Measurements from ENCODE around the gene CCDC106.

The CCDC106 gene

DNA sequence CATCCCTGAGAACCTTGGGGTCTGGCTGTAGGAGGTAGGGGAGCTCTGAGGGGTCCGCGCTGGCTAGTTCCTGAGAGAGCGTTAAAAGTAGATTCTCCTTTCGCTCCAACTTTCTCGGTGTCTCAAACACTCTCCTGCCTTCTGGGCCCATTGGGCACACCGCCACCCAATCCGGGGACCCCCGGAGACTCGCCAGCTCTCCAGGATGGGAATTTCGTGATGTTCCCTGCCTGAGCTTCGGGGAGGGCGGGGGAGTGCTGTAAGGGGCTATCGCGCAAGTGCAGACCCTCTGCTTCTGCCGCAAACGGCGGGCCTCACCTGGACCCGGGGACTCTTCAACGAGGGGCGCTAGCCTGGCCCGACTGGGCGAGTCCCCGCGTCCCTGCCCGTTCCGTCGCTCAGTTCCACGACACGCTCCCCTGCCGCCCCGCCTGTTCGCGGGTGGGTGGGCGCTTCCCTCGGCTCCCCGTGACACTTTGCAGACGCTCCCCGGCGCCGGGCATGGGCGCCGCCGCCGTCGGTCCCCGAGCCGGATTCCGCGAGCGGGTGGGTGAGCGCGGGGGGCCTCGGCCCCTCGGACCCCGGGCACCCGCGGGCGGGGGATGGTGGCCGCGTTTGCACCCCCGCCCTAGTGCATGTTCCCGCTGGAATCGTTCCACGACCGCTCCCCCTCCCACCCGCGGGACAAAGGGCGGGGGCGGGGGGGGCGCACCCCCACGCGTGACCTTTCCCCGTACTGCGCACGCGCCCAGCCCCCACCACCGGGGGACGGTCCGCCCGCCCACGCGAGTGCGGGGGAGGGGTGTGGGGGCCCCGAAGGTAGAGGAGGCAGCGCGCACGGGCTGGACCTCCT is at the start of gene CCDC106:
Gene CCDC106 (plus strand): TSS at position 481 of the 853 bp plus-strand sequence. CDS start 835 bp downstream, outside the sequence.
- peak; percentile 58 to 80 (median 61) for DNase-seq

DNA sequence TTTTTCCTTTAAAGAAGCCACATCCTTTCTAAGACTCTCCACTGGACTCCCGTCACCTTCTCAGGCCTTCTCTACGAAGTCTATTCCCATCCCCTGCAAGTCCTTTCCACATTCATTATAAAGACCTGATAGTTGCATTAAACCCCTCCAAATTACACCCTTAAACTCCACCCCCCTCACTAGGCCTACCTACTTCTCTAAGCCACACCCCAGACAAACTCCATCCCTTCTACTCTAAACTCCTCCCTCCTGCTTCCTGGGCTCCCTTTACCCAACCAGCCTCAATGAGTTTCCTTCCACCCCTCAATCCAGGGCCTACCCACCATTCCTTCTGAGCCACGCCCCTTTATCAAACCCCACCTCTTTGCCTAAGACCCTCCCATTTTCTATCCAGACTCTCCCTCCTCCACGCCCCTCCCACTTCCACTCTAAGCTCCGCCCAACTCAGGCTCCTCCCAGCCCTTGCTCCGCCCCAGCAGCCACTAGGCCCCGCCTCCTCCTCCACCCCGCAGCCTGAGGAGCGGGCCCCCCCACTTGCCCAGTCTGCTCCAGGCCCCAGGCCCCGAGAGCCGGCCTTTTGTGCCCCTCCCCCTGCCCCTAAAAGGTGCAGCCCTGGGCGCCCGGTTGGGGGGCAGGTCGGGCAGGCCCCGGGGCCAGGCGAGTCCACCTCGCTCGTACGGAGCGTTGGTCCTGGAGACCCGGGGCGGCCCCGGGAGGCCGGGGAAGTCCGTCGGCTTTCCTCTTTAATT is 49.1 kb upstream of the CCDC106 start:
- DNase-seq, result peak; percentile 95 to 98 (median 98)

- DNase-seq, result peak; percentile 98 to 99 (median 99)
Observed at GRCh38 chr19:55599468-55599841, 48.6 kb upstream of the CCDC106 start, which contains the start of gene FIZ1. Gene FIZ1, minus strand, starts transcription at chr19:55599517. Its CDS starts 1,652 bp downstream, at chr19:55597865.

DNA sequence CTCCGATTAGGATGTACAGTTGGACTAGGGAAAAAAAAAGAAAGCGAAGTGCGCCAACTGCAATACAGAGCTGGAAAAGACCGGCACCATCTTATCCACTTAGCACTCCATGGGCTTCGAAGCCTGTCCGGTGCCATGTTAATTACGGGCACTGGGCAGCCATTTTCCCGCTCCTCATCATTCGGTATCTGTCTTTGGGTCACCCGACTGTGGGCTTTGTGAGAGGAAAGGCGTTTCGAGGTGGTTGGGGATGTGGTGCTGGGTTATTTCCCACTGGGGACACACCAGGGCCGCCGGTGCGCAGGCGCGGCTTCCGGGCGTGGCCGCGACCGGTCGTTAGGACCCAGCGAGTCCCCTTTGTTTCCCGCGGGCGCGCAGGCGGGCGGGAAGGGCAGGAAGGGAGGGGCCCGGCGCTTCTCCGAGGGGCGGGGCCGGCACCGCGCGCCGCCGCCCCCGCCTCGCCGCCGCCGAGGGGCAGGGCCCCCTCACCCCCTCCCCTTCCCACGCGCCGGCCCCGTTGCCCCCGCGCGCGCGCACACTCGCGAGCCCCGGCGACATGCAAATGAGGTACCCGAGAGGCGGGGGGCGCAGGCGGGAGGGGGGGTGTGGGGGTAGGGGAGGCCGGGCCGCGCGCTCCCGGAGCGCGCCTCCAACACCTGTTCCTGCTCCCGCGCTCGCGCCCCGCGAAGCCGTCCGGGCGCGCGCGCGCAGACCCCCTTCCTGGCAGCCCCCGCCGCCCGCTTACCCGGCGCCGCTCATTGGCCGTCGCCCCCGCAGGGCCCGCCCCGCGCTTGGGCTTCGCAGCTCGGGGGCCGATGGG is 48.0 kb upstream of the CCDC106 start, which contains the start of gene ZNF524:
Gene ZNF524 (plus strand): TSS at position 447 of the 820 bp plus-strand sequence. CDS start 1,825 bp downstream, outside the sequence.
- peak; percentile 84 to 95 (median 89) for DNase-seq

DNA sequence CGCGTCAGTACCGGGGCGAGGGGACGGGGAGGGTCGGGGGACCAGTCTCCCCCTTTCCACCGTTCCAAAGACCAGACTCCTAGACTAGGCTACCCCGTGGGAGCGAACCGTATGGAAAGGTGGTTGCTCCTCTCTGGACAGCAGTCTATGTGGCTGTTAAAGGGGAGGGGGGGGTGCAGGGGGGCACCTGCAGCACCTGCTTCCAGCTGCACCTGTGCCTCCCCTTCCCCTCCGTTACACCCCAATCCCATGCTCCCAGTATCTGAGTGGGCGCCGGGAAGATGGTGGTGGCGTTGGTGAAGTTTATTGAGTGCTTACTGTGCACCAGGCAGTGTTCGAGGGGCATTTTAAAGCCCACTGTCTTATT is 47.4 kb upstream of the CCDC106 start:
- DNase-seq, result no peak

DNA sequence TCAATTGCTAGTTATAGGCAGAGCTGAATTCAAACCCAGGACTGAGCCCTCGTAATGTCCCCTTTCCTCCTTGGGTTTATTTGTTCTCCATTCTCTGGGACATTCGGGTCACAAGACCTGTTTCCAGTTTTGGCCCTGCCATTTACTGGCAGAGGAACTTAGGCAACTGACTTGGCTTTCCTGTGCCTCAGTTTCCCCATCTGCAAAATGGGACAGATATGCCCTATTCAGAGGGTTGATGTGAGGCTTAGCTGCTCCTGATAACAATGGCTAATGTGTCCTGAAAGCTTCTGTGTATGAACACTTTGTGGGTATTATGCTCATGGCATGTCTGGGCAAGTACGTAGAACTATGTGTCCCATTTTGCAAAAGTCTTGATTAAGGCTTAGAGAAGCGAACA is 46.9 kb upstream of the CCDC106 start:
- peak in 1 of 3 donors; percentile 33 for DNase-seq

- no peak for DNase-seq
Observed at GRCh38 chr19:55602104-55603001, 45.7 kb upstream of the CCDC106 start.

DNA sequence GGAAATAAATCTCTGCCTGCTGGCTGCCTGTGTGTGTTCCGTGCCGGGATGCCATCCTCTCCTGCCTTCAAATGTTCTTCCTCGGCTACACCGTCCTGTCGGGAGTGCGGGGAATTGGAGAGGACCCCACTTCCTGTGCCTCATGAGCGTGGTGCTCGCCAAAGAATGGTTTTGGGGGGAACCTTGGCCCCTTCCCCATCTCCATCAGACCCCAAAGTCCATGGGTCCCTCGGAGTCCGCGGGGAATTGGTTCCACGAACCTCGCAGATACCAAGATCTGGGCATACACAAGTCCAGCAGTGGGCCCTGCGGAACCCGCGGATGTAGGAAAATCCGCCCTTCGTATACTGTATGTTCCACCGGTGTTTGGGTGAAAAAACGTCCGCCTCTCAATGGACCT is 44.9 kb upstream of the CCDC106 start:
- no peak for DNase-seq

- no peak for DNase-seq
Observed at GRCh38 chr19:55603581-55604292, 44.3 kb upstream of the CCDC106 start.

GRCh38 chr19:55605207-55605636 is 42.8 kb upstream of the CCDC106 start:
- peak; percentile 98 to 99 (median 98) for DNase-seq

GRCh38 chr19:55605637-55606470 is 42.2 kb upstream of the CCDC106 start, which contains the start of gene ZNF865:
Gene ZNF865, plus strand, starts transcription at chr19:55605647. Its CDS starts 7,972 bp downstream, at chr19:55613619.
- peak; percentile 82 to 91 (median 84) for DNase-seq

- DNase-seq, result no peak
Observed at GRCh38 chr19:55606471-55606787, 41.6 kb upstream of the CCDC106 start.

- DNase-seq, result no peak
Observed at GRCh38 chr19:55606817-55607216, 41.2 kb upstream of the CCDC106 start.

- no peak for DNase-seq
Observed at GRCh38 chr19:55609326-55609725, 38.7 kb upstream of the CCDC106 start.

DNA sequence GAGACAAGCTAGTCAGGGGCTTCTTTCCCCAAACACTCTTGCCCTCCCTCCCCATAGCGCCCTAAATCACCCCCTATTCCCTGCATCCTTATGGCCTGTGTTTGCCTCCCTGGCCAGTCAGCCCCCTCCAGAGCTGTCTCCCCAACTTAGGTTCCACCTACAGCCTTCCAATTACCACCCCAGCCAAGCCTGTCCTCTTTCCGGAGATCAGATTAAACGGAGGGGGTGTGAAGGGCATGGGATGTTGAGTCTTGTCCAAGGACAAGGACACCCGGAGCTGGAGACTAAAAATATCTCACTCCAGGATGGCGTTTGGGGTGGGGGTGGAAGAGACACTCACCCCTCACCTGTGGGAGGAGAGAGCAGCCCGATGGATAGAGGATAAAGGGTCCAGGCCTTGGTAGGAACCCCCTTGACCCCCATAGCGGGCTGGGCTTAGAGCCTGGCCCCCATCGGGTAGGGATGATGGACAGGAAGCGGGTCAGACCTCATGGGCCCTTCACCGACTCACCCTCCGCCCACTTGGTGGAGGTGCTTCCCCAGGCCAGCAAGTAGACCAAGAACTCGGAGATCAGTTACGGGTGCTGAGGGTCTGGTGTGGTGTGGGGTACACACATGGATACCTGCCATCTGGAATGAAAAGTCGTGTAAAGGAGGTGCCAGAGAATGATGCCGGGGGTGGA is 36.6 kb upstream of the CCDC106 start:
- peak in 2 of 3 donors; percentile 27 to 45 for DNase-seq

- DNase-seq, result no peak
Observed at GRCh38 chr19:55611983-55612645, 35.9 kb upstream of the CCDC106 start.

DNA sequence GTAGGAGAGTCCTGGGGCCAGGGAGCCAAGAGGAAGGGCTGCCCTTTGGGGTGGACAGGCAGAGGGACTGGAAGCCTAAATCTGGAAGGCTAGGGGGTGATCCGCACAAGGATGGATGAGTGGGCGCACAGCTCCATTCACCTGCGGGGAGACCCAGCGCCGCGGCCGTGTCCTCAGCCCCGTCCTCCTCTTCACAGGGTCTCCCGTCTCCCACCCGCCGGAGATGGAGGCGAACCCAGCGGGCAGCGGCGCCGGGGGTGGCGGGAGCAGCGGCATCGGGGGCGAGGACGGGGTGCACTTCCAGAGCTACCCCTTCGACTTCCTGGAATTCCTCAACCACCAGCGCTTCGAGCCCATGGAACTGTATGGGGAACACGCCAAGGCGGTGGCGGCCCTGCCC is 34.6 kb upstream of the CCDC106 start:
- DNase-seq, result no peak

GRCh38 chr19:55613930-55614710 is 33.9 kb upstream of the CCDC106 start:
- DNase-seq, result no peak

Data from suppressor macrophage treated with lipopolysaccharide for 1 hour (primary cell).